Bronchial epithelial cell (primary cell): Measurements from ENCODE around the gene SH3BP2. TPM values are rescaled to one million over a fixed set of nuclear protein-coding genes. Genes with fewer than 3 reads are reported as not detected.

Experiments used
- DNase-seq: peaks from one replicate; pipeline ENCODE4 v3.0.0-alpha.2; 2010; ENCODE audit warnings: low read depth
- FAIRE-seq: peaks from 2 replicates; lab custom pipeline; 2011; peaks lifted over from hg19 to GRCh38; lab: Jason Lieb, UNC
- H3K27me3 ChIP-seq: 2 replicates; pipeline ENCODE4 v1.5.1; 2011; ENCODE audit warnings: low read length; ENCODE audit not compliant: control insufficient read depth, insufficient read depth
- H3K36me3 ChIP-seq: 2 replicates; pipeline ENCODE4 v1.5.1; 2011; ENCODE audit warnings: low read length; ENCODE audit not compliant: control insufficient read depth, insufficient read depth
- H3K4me3 ChIP-seq: 2 replicates; pipeline ENCODE4 v1.5.1; 2011; ENCODE audit warnings: mild to moderate bottlenecking, low read depth, low read length, control low read depth
- total RNA-seq: library from RNA; depleted of rRNA; stranded (reverse); fragments of >200 nt; gene quantifications from 2 replicates; pipeline ENCODE4 v1.2.1, GENCODE V29; 2014
- TF ChIP-seq, protein P1 (sequence below): IDR thresholded peaks from 2 replicates; pipeline ENCODE4 v1.5.1; 2011; ENCODE audit warnings: mild to moderate bottlenecking, moderate library complexity, low read length, control low read depth, inconsistent platforms; ENCODE audit not compliant: insufficient read depth, severe bottlenecking

The SH3BP2 gene
- total RNA-seq, 1 donor from 2014 or later, result 31.1 TPM

DNA sequence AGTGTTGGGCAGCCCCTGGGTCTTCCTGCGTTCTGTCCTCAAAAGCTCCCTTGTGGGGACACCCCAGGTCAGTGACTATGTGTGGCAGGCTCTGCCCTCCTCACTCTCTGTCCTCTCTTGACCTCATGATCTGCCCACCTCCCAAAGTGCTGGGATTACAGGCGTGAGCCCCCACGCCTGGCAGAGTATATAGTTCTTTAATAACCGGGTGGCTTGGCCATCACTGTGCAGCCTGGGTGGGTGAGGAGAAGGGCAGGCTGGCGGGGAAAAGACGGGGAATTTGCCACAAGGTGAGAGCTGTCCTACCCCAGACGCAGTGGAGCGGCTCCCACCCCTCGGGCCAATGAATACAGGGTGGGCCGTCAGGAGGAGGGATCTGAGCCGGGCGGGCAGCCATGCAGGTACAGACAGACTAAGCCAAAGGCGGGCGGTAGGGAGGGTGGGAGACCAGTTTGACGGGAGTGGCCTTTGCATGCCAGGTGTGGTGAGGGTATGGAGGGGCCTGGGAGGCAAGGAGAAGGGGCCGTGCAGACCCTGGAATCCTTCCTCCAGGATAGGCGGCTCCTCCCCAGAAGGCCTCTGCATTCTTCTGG lies 2.5 kb downstream of the SH3BP2 start:
- FAIRE-seq (no peak), DNase-seq (no peak)
- no peak overlapping the region for H3K4me3 ChIP-seq
- H3K27me3 ChIP-seq, result no peaks in the 10 kb centered on the region
- peaks cover 20% of the 10 kb centered on the region for H3K36me3 ChIP-seq
- TF ChIP-seq, protein P1, sequence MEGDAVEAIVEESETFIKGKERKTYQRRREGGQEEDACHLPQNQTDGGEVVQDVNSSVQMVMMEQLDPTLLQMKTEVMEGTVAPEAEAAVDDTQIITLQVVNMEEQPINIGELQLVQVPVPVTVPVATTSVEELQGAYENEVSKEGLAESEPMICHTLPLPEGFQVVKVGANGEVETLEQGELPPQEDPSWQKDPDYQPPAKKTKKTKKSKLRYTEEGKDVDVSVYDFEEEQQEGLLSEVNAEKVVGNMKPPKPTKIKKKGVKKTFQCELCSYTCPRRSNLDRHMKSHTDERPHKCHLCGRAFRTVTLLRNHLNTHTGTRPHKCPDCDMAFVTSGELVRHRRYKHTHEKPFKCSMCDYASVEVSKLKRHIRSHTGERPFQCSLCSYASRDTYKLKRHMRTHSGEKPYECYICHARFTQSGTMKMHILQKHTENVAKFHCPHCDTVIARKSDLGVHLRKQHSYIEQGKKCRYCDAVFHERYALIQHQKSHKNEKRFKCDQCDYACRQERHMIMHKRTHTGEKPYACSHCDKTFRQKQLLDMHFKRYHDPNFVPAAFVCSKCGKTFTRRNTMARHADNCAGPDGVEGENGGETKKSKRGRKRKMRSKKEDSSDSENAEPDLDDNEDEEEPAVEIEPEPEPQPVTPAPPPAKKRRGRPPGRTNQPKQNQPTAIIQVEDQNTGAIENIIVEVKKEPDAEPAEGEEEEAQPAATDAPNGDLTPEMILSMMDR, result no peak

GRCh38 chr4:2795893-2796848 lies 3.3 kb downstream of the SH3BP2 start:
- H3K27me3 ChIP-seq, result no peaks in the 10 kb centered on the region
- TF ChIP-seq, protein P1, result peak; percentile 13
- H3K4me3 ChIP-seq, result no peak overlapping the region
- peaks cover 21% of the 10 kb centered on the region for H3K36me3 ChIP-seq
- DNase-seq, result peak; percentile 89
- FAIRE-seq, result peak; percentile 97

DNA sequence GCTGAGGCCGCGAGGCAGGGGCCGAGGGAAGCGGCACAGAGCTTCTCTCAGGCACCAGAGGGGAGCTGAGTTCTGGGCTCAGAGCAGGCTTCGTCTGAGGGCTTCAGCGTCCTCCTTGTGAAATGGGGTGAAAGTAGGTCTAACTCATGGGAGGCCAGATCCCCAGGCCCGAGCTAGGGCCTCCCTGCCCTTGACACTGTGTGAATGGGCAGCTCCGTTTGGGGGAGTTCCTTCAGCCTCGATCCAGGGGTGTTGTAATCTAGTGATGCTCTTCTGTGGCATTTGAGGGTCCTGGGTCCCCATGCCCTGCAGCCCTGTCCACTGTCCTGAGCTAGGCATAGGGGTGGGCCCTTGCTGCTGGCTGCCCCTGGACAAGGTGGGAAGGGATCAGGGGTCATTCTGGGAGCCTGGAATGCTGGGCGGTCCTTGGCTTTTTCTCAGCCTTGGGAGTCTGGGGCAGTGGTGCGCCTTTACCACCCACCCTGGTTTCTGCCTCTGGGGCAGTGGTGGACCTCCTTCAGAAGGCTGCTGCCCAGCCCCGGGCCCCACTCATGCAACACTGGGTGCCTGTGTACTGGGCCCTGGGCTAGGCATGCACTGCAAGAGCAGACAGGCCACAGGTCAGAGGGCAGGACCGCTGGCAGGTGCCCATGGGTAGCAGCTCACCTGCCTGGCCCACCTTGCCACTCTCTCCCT lies 4.1 kb downstream of the SH3BP2 start:
- H3K27me3 ChIP-seq, result no peaks in the 10 kb centered on the region
- no peak for FAIRE-seq
- DNase-seq, result no peak
- H3K36me3 ChIP-seq, result peaks cover 22% of the 10 kb centered on the region
- H3K4me3 ChIP-seq, result no peak overlapping the region
- TF ChIP-seq, protein P1, result no peak

GRCh38 chr4:2797545-2798305 lies 4.8 kb downstream of the SH3BP2 start:
- FAIRE-seq, result no peak
- TF ChIP-seq, protein P1, result no peak
- Histone ChIP-seq H3K27me3 (no peaks in the 10 kb centered on the region), H3K36me3 (peaks cover 22% of the 10 kb centered on the region), H3K4me3 (no peak overlapping the region)
- DNase-seq, result no peak

DNA sequence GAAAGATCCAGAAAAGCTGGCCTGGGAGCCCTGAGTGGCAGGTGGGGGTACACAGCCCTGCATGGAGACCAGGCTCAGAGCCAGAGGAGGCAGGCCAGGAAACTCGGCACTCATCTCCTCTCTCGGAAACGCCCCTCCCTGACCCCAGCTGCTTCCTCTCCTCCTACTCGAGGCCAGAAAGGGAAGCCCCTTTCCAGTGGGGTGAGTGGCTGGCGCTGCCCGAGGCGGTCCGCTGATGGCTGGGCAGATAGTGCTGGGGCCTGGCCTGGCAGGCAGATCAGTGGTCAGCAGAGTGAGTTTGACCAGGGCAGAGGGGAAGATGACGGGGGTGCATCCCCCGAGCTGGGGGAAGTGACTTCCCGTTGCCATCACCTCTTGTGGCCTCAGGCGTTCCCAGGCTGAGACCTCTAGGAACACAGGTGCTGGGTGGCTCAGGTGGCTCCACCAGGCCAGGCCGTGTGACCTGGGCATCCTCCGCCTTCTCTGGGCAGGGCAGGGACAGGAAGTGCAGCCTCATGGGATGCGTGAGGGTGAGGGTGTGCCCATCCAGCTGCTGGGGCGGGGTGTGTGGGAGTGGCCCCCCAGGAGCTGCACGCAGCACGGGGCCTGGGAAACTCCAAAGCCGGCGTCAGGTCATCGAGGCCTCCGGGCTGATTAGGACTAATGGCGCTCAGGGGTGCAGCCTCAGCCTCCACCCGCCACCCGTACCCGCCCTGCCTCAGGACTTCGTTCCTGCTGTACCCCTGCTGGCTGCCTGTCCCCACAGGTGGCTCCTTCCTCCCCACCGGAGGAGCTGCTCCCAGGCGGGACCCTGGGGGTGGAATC lies 5.7 kb downstream of the SH3BP2 start:
- DNase-seq (peak; percentile 15), FAIRE-seq (no peak)
- TF ChIP-seq, protein P1, result no peak
- H3K27me3 ChIP-seq, result no peaks in the 10 kb centered on the region
- peaks cover 30% of the 10 kb centered on the region for H3K36me3 ChIP-seq
- H3K4me3 ChIP-seq, result no peak overlapping the region
